ENCODE results near the gene RBM41.
A peak's percentile ranks its signal among the peaks of the same experiment; 100 is the strongest.
"Not testable (repeated sequence)": the region's sequence is repeated elsewhere in the genome, so short reads cannot be mapped to it uniquely, and the experiment has no call there.

RBM41 gene

DNA sequence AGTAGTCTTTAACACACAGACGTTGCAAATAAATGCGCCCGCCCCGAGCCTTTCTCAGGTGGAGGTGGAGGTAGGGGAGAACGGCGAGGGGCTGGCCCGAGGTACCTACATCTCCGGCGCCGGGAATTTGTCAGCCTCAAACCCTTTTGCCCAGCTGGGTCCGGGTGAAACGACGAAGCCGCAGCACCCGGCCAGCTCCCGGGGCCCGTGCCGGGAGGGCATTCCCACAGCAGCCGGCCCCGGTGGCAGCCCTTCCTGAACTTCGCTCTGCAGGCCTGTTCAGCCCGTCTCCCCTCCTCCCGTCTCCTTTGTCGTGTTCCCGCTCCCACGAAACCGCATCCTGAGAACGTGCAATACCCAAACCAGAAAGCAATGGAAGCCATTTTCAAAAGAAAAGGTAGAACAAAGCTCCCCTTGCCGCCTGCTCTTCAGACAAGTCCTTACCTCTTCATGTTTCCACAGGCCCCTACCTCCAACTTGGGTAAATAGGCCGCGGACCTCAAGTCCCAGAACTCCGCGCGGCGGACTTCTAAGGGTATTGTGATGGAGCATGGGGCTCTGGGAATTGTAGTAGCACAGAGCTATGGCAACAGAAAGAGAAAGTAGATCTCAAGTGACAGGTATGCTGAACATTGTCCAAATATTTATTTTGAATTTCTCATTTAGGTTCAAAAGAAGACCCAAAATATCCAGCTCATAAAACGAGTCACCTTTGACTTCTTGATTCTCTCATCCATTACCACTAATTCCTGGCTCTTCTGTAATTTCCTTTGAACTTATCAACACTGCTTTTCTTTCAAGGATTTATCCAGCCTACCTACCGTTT lies at the start of gene RBM41:
RBM41 (minus strand) TSS at position 501 of the 826 bp plus-strand sequence; CDS start at position 452, 49 bp downstream.
- peak; percentile 15 to 37 for DNase-seq (ENCODE audit: low read depth in 2 of 2)

DNA sequence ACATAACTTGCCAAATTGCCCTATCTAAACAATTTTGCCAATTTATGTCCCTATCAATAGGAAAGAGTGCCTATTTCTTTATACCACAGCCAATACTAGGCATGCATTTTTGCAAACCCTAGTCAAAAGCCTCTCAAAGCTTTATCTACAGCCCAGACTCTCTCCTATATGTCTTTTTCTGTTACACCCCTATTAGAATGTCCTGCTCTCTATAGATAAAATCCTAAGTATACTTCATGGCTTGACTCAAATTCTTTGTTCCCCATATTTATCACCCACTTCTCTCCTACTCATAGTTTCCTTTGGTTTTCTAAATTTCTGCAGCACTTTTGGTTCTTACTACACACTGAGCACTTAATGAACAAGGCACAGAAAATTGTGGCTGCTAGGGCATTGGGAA lies 49.6 kb upstream of the RBM41 start:
- DNase-seq (ENCODE audit: low read depth in 2 of 2) = no peak

DNA sequence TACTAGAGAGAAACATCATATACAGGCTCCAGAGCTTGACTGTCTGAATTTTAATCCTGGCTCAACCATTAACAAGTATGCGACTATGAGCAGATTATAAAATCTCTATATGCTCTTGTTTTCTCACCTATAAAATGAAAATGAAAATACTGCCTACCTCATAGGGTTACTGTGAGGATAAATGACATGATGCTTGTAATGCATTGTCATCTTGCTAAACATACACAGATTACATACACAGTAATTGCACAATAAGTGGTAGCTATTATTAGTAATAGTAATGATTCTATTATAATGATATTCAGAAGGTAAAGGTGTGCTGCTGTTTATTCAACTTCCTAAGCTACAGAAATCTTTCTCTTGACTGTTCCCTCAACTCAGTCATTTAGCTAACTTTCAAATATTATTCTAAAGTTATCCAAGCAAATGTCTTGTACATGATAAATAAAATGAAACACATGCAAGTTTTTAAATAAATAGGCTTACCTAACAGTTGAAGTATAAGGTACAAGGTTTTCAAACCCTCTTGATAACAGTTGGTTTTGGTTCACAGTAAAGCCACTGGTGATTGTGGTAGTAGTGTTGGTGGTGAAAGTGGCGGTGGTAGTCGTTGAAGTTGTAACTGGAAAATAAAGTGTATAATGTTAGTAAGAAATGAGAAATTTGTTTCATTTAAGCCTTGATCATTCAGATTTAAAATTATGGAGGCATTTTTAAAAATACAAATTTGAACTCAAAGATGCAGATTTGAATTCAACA lies 48.7 kb upstream of the RBM41 start:
- no peak for DNase-seq (ENCODE audit: low read depth in 2 of 2)

DNA sequence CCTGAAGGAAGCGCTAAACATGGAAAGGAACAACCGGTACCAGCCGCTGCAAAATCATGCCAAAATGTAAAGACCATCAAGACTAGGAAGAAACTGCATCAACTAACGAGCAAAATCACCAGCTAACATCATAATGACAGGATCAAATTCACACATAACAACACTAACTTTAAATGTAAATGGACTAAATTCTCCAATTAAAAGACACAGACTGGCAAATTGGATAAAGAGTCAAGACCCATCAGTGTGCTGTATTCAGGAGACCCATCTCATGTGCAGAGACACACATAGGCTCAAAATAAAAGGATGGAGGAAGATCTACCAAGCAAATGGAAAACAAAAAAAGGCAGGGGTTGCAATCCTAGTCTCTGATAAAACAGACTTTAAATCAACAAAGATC lies 39.0 kb upstream of the RBM41 start:
- DNase-seq (ENCODE audit: low read depth in 2 of 2) = not testable (repeated sequence)

DNA sequence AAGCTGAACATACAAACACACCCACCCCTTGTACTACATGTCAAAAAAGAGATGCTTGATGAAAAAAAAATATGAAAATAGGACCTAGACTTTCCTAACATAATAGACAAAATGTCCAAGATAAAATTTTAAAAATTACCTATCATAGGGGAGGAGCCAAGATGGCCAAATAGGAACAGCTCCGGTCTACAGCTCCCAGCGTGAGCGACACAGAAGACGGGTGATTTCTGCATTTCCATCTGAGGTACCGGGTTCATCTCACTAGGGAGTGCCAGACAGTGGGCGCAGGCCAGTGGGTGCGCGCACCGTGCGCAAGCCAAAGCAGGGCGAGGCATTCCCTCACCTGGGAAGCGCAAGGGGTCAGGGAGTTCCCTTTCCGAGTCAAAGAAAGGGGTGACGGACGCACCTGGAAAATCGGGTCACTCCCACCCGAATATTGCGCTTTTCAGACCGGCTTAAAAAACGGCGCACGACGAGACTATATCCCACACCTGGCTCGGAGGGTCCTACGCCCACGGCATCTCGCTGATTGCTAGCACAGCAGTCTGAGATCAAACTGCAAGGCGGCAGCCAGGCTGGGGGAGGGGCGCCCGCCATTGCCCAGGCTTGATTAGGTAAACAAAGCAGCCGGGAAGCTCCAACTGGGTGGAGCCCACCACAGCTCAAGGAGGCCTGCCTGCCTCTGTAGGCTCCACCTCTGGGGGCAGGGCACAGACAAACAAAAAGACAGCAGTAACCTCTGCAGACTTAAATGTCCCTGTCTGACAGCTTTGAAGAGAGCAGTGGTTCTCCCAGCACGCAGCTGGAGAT lies 37.2 kb upstream of the RBM41 start:
- DNase-seq (ENCODE audit: low read depth in 2 of 2) = not testable (repeated sequence)

DNA sequence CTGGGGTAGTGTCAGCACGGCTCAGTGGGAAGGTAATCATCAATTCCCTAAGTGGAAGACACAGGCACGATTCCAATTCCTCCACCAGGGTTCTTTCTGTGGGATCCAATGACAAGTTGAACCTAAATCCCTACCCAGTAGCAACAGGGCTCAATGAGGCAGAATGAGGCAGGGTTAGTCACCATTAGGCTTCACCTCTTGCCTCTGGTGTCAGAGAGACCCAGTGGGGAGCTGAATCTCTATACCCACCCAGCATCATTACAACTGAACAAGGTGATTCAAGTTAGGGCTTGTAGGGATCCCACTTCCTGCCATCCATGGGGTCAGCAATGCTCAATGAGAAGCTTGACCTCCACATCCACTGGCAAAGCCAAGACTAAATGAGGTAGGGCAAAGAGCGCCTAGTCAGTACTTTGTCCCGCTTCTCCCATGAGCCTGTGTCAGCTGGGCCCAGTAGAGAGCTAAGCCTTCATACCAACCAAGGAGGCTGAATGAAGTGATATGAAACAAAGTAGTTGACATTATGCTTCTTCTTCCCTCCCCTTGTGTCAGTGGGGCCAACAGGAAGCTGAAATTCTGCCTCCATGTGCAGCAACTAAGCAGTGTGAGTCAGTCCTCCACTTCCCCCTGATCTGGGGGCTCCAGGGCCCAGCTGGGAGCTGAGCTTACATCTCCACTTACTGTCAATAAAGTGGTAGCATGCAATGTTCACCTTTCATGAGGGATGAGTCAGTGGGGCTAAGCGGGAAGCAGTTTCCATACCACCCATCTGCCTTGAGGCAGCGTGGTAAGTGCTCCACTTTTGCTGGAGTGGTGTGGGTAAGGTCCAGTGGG lies 36.4 kb upstream of the RBM41 start:
- no peak for DNase-seq (ENCODE audit: low read depth in 2 of 2)

DNA sequence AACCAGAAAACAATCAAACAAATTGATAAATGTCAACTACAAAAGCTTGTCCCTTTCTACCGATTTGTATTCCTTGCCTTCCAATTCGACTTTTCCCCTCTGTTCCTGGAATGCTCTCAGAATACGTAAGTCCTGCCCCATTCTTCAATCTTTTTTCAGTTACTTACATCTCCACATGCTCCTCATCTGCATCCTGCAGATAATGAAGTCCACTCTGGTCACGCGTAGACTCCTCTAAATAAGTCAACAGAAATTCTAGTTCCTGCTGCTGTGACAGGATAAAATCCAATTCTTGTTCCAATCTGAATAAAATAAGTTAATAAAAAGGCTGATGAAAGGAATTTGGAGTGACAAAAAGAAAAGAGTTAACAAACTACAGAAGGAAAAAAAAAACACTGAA lies 34.4 kb upstream of the RBM41 start:
- no peak for DNase-seq (ENCODE audit: low read depth in 2 of 2)

DNA sequence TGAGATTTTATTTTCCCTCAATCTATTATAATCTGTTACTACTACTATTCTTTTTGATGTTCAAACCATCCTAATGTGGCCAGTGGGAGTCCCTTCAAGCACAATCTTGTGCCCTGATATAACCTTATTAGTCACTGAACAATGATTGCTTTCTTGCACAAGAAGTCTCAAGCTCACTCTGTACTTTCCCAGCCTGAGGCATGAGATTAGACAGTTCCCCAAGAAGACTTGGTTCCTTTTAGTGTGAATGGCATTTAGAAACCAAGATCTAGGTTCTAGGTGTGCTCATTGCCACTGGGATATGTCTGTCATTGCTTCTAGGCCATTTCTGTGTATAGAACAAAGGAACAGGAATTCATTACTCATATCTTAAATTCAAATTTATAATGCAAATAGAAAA lies 28.0 kb upstream of the RBM41 start:
- DNase-seq (ENCODE audit: low read depth in 2 of 2) = no peak

DNA sequence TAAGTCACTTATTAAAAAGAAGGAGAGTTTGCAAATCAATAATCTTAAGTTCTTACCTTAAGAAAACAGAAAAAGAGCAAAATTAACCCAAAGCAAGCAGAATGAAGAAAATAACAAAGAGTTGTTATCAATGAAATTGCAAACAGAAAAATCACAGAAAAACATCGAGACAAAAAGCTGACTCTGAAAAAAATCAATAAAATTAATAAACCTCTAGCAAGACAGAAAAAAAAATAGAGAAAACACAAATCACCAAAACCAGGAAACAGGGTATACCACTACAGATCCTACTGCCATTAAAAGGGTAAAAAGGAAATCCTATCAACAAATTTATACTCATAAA lies 17.3 kb upstream of the RBM41 start:
- DNase-seq (ENCODE audit: low read depth in 2 of 2) = no peak

DNA sequence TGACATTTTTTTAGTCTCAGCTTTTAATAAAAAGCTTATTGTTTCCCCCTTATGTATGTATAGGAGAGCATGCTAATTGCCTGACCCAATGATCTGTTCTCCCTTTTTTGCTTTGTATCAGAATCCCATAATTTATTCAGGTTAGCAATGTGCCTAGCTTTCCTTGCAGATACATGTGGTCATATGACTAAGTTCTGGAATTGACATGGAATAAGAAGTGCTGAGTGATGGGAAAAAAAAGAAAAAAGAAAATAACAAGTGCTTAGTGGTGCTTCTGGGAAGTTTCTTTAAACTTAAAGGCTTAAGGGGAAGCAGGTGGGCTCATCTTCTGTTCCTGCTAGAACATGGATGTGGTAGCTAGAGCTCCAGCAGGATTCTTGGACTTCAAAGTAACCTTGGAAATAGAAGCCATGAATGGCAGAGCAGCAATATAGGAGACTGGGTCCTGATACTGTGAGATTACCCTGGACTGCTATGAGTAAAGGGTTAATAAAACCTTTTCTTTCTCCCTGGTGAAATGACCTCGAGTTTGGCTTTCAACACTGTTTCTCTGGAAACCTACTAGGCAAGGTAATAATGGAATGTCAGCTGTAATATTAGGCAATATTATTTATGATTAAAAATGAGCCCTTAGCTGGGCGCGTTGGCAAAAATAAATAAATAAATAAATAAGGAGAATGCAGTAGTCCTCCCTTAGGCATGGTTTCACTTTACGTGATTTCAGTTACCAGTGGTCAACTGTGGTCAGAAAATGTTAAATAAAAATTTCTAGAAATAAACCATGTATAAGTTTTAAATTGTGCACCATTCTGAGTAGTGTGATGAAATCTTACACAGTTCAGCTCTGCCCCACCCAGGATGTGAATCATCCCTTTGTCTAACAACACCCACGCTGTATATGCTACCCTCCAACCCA lies 16.7 kb upstream of the RBM41 start:
- no peak for DNase-seq (ENCODE audit: low read depth in 2 of 2)

DNA sequence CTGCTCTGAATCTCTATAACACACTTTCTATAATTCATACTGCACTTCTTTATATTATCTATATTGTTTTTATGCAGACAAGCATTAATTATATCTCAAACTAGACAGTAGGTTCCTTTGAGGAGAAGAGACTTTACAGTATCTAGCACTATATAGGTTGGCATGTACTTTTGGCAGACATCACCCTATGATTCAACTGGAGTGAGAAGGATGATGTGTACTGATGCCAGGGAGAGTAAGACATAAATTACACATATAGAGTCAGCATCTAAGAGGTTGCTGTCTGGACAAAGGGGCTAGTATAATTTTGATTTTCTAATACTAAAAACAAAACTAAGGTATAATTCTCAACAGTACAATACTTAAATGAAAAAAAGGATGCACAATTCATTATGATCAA lies 5.1 kb upstream of the RBM41 start:
- DNase-seq (ENCODE audit: low read depth in 2 of 2) = no peak

DNA sequence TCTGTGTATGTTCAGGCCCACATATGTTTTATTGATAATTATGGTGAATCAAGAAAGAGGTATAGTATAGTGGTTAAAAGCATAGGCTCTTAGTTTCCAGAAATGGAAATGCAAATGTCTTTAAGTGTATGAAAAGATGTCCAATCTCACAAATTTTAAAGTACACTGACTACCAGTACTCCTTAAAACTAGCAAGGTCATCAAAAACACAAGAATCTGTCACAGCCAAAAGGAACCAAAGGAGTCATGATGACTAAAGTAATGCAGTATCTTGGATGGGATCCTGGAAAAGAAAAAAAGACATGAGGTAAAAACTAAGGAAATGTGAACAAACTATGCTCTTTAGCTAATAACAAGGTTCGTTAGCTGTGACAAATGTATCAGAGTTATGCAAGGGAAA lies 661 bp upstream of the RBM41 start:
- no peak for DNase-seq (ENCODE audit: low read depth in 2 of 2)

DNA sequence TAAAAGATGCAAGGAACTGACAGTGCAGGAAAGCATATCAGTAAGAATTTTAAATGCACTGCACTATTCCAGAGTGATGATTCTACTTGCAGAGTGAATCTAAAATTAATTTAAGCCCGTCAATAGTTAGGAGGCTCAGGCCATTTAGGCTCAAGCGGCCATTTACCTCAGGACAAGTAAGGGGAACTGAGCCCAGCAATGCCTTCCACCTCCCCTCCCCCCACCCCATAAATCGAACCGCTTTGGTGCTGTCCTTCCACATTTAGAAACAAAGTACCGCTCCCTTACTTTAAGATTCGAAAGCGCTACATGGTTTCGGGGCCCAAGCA lies 665 bp downstream of the RBM41 start:
- no peak for DNase-seq (ENCODE audit: low read depth in 2 of 2)

DNA sequence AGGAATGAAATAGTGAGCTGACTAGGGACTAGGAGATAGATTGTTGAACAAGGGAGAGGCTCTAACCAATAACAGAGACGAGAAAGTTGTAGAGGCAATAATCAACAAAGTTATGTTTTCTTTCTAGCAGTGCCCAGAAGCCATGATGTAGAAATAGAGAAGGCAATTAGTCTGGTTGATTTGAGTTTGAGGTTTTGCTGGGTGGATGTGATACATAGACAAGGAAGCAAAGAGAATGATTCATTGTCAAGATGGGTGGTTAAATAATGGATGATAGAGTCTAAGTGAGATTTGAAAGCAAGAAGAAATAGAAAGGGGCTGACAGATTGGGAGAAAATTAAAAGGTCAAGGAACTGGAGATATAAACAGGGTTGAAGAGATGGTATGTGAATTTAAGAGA lies 11.2 kb downstream of the RBM41 start:
- DNase-seq (ENCODE audit: low read depth in 2 of 2) = no peak

DNA sequence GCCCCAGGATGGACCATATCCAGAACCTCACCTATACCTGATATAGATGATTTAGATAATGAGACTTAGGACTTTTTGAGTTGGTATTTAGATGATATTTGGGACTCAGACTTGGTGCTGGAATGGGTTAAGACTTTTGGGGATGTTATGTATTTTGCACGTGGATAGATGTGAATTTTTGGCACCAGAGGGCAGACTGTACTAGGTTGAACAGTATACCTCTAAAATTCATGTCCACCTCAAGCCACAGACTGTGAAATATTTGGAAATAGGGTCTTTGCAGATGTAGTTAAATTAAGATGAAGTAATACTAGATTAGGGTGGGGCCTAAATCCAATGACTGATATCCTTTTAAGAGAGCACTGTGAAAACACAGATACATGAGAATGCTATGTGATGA lies 15.6 kb downstream of the RBM41 start:
- DNase-seq (ENCODE audit: low read depth in 2 of 2) = no peak

DNA sequence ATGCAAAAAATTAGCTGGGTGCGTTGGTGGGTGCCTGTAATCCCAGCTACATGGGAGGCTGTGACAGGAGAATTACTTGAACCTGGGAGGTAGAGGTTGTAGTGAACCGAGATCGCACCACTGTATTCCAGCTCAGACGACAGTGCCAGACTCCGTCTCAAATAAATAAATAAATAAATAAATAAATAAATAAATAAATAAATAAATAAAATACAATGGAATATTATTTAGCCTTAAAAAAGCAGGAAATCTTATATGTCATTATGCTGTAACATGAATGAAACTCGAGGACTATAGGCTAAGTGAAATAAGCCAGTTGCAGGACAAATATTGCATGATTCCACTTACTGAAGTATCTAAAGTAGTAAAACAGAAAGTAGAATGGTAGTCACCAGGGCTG lies 42.5 kb downstream of the RBM41 start:
- no peak for DNase-seq (ENCODE audit: low read depth in 2 of 2)

DNA sequence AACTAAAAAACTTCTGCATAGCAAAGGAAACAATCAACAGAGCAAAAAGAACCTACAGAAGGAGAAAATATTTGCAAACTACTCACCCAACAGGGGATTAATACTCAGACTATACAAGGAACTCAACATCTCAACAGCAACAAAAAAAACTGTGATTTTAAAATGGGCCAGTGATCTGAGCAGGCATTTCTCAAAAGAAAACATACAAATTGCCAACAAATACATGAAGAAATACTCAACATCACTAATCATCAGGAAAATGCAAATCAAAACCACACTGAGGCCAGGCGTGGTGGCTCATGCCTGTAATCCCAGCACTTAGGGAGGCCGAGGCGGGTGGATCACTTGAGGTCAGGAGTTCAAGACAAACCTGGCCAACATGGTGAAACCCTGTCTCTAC lies 60.9 kb downstream of the RBM41 start:
- not testable (repeated sequence) for DNase-seq (ENCODE audit: low read depth in 2 of 2)

DNA sequence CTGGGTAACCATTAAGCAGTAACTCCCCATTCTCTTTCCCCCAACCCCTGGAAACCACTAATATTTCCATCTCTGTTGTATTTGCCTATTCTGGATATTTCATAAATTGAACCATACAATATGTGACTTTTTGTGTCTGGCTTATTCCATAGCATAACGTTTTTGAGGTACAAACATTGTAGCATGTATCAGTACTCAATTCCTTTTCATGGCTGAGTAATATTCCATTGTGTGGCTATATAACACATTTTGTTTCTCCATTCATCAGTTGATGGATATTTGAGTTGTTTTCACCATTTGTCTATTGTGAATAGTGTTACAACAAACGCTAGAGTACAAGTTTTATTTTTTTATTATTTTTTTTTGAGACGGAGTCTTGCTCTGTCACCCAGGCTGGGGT lies 63.6 kb downstream of the RBM41 start:
- no peak for DNase-seq (ENCODE audit: low read depth in 2 of 2)

DNA sequence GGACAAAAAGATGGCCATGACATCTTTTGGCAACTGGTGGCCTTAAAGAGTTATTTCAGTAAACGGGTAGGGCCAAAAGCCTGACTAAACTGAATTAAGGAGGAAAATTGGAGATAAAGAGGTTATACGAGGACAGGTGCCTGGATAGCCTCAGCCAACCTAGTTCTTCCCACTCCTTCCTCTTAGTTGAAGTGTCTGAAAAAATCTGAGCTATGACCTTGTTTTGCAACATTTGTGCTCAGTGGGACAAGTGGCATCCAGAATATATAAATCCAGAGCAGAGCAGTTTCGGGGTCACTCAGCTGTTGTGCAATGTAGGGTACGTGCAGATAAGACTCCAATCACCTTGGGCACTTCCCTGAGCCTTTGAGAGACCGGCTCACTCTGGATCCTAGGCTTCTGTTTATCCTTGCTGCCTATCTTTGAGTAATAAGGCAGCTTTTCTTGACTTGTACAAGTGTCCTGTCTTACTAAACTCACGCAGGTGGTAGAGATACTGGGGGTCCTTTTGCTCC lies 68.4 kb downstream of the RBM41 start:
- no peak for DNase-seq (ENCODE audit: low read depth in 2 of 2)

DNA sequence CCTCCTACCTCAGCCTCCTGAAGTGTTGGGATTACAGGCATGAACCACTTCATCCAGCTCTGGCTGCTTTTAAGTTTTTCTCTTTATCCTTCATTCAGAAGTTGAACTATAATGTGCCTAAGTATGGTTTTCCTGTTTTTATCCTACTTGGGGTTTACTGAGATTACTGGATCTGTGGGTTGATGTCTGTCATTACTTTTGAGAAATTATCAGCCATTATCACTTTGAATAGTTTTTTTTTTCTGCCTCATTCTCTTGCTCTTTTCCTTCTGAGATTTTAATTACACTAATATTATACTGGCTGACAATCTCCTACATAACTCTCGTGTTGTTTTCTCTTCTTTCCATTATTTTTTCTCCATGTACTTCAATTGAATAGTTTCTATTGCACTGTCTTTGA lies 71.0 kb downstream of the RBM41 start:
- no peak for DNase-seq (ENCODE audit: low read depth in 2 of 2)
